HG03521 (cell line): ENCODE data around the gene MAP1LC3B2.

ENCODE experiments used
- ATAC-seq: cut with Tn5 transposase; IDR thresholded peaks from one replicate; pipeline ENCODE4 v1.9.1; 2021; ENCODE audit warnings: mild to moderate bottlenecking, moderate library complexity; ENCODE audit not compliant: unreplicated experiment

MAP1LC3B2 gene

DNA sequence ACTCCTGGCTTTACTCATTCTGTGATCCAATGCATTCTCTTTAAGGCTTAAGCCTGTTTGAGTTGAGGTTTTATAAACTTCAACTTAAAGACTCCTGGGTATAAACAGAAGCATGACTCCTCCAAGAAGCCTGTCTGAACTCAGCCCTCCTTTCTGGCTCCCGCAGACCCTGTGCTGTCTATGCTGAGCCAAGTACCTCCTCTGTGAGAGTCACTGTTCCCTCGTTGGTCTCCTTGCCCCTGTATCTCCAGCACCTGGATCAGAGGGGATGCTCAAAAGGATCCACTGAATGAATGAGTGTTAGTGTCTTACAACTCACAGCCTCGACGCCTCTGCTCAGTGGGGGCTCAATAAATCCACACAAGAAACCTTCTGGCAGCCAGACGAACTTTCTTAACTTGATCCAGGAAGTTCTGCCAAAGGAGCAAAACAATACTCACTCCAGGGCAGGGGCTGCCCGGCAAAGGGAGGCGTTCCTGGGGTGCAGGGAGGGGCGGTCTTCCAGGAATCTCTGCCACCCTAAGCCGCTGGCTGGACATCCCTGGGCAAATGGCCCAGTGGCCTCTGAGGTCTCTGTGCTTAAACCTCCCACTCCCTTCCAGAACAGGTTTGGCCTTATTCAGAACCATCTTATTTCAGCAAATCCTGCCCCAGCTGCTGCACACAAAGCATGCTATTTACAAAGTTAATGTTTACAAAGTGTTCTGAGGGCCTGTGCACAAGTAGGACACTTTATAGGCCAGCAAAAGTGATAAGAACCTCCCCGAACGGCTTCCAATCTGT is 32.9 kb downstream of the MAP1LC3B2 start:
- no peak for ATAC-seq

DNA sequence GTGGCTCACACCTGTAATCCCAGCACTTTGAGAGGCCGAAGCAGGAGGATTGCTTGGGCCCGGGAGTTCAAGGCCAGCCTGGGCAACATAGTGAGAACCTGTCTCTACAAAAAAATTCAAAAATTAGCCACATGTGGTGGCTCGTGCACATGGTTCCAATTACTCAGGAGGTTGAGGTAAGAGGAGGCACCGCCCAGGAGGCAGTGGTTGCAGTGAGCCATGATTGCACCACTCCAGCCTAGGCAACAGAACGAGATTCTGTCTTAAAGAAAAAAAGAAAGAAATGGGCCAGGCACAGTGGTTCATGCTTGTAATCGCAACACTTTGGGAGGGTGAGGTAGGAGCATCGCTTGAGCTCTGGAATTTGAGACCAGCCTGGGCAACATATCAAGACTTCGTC is 33.5 kb downstream of the MAP1LC3B2 start:
- no peak for ATAC-seq

DNA sequence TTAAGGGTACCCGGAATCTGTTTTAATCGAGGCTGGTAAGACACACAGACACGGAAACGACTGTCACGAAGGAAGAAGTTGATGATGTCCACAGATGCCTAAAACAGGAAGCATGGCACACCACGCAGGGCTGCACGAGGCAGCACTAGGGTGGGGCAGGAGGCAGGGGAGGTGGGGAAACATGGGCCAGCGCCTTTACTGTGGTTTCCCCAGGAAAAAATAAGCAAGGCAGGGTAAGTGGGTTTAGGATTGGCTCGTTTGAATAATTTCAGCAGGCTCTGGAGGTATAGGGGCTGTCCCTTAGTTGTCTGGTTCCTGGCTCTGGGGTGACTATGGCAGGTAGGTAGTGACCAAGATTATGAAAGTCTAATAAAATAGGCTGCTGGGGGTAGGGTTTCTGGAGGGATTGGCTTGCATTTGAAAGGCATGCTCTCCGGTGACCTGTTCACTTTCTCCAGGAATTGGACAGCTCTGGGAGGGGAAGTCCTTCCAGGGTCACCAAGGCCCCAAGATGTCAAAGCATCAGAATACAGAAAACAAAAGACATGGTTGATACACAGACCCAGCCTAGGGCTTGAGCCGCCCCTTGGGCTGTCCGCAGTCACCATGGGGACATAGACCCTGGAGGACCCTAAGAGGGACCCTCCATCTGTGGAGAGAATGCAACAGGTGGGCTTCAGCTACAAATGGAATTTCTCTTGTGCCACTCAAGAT is 35.3 kb downstream of the MAP1LC3B2 start:
- ATAC-seq, result no peak

DNA sequence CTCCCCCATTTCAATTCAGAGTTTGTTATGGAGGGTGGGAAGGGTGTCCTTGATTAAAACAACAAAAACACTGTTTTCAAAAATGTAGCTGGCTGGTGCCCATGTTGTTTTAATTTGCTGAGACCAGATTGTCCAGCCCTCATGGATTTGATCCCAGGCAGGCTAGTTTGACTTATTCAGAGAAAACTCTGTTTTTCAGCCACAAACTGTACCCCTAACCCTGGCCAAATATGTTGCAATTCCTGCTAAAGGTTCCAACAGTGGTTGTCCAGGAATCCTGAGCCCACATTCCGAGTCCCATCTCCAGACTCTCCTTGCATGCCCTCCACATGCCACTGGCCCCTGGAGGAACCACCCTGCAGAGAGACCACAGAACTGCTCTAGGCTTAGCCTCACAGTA is 36.0 kb downstream of the MAP1LC3B2 start:
- ATAC-seq, result no peak

DNA sequence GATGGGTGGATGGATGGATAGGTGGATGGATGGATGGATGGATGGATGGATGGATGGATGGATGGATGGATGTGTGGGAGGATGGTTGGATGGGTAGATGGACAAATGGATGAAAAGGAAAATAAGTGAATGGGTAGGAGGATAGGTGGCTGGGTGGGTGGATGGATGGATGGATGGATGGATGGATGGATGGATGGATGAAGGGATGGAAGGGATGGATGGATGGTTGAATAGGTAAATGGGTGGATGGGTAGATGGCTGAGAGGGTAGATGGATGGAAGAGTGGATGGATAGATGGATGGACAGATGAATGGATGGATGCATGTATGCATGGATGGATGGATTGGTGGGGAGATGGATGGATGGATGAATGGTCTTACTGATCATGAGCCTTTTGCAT is 36.5 kb downstream of the MAP1LC3B2 start:
- ATAC-seq, result no peak

DNA sequence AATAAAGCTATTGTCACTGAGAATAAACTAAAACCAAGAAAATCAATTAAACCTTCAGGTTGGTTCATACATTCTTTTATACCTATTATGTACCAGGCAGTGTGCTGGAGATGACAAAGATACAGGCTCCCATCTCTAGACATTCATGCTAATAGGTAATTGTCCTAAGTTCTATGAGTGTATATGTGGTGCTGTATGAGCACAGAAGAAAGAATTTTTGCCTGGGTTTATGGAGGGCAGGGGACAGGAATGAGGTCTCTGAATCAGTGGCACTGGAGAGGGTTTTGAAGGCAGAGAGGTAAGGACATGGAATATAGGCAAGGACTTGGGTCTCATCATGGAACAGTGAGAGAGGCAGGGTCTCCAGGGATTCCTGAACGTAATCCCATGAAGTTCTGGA is 38.7 kb downstream of the MAP1LC3B2 start:
- no peak for ATAC-seq

DNA sequence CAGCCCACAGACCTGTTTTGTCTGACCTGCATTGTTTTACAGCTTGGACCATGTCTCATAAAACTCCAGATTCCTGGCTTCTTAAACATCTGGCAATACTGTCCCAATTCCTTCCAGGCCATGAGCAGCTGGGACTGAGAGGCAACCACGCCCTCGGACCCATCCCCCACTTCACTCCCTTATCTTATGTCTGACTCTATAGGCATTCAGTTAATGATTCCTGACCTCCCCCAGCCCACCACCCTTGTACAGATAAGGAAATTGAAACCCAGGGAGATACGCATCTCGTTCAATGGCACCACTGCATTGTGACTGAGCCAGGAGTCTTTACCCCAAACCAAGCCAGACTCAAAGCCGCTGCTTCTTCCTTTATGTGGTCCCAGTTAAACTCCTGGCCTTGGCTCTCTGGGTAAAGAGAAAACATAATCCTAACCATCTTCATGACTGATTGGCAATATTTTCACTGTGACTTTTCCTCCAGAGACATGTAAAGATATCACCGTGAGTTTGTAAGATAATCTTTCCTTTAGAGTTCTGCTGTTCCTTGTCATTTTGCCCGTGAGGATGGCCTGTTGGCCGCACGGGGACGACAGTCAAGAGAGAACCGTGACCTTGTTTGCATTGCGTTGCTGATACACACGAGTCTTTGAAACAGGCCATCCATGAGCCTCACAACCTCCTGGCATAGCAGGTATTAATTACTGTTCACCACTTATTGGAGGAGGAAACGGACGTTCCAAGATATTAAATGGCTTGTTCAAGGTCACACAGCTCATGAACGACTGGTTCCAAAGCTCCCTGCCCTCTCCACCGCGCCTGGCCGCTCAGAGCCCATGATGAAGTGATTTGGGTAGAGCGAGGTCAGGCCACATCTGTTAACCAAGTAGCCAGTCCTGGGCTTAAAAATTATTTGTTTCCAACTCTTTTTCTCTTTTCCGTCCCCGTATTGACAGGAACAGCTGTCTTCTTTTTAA is 39.4 kb downstream of the MAP1LC3B2 start:
- no peak for ATAC-seq

DNA sequence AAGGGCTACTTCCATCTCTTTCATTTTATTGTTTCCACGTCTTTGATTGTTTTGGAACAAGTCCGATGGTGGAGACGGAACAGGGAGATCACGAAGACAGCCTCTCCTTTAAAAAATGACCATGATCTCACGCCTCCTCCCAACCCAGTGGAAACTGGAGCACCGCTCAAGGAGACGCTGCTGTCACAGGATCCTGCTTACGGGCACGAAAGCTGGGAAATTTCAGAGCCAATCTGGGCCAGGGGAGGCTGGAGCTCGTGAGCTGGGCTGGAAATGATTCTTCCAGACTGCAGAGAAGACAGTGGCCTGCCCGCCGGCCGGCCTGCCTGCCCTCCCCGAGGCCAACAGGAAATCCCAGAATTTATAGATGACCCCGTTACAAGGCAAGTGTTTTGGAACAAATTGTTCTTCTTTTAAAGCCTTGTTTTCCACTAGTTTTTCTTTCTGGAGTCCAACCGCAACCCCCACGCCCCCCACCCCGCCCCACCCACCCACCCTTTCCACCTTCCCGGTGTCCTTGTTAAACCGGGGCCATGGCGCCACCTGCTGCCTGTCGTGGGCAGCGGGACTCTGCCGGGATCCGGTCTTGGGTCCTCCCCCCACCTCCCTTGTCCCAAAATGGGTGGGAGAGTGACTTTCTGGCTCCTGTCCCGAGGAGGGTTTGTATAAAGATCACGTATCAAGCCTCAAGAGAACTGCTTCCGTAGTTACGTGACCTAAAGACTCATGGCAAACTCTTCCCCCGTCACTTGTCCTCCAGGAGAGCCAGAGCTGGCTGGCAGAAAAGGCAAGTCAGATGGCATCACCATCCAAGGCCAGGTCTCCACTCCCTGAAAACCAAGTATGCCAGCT is 40.3 kb downstream of the MAP1LC3B2 start:
- ATAC-seq, result no peak

DNA sequence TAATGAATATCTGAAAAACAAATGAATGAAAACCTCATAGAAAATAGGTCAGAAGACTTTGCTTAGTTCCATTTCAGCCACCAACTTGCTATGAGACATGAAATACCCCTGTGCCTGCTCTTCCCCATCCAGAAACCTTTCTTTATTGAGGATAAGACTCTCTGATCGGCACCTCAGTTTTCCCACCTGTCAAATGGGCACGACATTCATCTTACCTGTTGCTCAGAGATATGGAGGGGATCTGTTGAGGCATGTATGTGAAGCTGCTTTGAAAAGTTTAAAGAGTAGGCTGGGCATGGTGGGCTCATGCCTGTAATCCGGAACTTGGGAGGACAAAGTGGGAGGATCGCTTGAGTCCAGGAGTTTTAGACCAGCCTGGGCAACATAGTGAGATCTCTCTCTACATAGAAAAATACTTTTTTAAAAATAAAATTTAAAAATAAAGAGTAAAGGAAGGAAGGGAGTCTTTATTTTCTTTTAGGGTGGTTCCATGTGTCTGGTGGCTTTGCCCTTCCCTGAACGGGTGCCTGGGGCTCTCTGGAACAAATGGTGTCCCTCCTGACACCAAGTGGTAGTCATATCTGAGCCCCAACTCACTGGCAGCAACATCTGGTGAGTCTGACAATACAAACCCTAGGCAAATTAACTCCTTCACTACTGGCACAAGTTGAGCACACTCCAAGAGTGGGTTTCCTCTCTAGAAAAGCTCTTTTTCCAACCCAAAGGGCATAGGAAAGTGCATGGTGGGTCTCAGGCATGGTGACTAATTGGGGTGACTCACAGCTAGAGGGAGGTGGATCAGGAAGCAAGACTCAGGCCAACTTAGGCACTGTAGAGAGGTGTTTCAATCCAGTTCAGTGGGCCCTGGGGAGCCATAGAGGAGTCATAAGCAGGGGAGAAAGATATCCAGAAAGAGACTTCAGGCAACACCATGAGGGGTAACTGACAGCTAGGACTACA is 42.1 kb downstream of the MAP1LC3B2 start:
- ATAC-seq, result no peak

DNA sequence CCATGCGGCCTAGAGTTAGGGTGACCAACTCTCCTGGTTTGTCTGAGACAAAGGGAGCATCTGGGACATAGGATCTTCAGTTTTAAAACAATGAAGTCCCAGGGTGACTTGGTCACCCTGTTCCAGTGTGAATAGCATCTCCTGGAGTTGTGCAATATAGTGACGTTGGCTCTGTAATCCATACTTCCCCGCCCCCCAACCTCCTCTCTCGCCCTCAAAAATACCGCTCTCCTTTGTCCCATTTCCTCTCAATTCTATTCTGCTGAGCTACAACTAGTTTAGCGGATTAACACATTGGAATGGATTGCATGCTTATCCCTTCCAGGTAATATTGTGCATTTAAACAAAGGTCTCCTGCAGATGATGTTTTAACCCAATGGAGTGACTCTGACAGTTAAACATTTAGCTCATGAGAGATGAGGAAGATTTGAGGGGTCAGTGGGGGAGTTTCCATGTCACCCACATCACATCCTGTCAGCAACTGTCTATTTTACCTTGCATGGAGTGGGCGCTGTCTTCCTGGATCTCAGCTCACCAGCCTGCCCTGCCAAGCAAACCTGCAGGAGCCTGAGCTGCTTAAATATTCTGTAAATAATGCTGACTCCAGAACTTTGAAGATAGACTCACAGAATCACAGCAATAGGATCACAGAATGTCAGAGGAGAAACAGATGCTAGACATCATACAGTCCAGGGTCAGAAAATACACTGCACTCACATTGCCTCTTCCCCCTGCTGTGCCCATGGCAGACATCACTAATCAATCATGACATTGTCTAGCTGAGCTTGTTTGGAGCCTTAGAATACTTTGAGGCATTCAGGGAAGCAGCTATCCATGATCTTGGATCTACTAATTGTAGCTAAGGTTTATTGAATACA is 43.0 kb downstream of the MAP1LC3B2 start:
- ATAC-seq, result no peak

DNA sequence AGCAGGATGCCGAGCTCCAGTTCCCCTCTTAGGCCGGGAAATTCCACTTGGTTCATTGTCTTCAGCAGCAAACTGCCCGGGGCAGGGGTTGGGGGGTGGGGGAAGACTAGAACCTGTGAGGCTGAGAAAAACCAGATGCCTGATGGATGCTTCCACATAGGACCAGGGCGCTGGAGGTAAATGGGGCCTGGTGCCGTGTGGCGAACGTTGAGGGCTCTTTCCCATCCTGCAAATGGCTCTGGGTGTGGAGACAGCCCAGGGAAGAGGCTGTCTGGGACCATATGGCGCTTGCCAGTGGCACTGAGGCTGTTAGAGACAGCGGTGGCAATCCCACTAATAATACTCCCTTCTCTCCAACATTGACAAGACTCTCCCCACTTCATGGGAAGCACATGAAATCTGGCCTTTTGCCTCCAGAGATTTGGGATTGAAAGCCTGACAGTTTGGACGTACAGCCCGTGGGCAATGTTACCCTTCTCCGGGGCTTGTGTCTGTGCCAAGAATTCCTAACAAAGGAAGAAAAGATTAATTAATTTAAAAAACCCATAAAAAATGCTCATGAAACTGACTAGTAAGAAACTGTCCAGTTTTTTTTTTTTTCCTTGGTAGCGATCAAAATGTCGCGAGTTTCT is 44.5 kb downstream of the MAP1LC3B2 start:
- no peak for ATAC-seq

DNA sequence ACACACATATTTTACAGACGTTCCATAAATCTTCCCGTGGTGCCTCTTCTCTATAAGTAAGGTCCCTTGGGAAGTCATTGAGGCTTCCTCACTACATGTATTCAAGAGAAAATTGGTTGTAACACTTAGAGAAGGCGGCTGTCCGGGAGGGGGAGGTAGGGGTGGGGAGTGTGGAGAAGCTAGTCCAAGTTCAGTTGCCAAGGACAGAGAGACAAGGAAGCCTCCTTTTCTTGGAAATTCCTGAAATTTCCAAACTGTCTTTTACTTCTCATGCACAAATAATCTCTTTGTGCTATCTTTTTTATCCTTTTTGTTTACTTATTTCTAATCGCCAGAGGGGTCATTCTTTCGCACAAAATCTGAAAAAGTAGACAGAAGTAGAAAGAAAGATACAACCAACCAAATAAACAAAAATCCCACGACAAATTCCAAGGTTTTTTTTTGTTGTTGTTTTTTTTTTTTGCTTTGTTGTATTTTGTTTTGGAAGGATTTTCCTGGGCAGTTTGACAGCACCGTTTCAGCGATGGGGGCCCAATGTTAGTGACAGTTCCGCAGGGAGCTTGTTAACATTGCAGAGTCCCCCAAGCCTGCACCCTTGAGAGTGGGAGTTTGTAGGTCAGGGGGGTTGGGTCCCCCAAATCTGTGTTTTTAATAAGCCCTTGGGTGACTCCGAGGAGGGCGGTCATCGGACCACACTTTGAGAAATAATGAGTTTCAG is 45.2 kb downstream of the MAP1LC3B2 start:
- ATAC-seq, result no peak

DNA sequence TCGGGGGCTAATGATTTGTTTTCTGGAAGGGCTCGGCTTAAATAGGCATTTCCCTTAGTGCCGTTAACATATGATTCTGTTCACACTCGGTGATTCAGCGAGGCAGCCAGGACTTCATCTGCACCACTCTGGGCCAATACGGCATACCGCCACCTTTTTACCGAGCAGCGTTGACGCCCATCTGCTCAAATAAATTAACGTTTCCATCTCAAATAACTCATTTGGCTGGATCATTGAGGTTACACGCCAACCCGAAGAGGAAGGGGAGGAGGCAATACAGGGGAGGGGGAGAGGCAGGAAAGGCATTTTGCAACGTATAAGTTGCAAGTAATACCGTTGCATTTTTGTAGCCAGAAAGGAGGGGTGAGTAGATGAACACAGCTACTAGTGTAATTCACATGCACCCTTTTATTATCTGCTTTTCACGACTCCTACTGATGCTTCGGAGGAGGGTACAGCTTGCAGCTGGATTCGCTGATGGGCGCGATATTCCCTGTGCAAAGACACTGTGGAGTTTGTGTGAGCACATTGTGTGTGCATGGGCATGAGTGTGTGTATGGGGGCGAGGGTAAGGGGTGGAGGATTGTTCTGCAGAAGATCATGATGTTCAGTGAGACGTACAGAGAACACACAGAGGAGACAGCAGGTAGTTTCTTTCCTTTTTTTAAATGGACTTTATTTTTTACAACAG is 45.9 kb downstream of the MAP1LC3B2 start:
- no peak for ATAC-seq

DNA sequence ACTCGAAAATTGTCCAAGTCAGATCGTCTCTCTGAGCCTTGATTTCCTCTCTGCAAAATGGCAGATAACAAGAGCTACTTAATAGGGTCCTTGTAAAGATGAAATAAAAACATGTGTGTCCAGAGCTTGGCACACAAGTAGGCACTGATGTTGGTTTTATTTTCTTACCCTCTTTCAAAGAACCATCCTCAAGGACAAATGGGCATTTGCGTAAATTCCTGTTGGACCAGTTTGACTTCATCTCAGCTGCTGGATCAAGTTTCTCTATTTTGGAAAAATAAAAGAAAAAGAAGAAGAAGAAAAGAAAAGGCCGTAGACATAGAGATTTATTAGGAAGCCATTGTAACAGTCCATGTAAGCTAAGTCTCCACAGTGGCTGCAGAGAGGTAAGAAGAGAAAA is 47.2 kb downstream of the MAP1LC3B2 start:
- ATAC-seq, result no peak

DNA sequence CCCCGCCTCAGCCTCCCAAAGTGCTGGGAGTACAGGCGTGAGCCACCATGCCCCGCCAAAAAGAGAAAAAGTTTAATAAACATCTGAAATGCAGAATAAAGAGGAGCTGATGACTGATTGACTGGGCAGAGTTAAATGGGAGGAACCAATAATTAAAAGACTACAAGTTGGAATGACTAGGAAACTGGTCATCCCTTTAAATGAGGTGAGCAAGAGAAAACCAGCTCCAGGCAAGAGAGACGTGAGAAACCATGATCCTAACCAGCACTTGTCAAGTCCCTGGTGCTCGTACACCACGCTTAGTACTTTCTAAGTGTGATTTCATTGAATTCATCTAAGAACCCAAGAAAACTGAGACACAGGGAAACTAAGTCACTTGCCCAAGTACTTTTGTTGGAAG is 47.9 kb downstream of the MAP1LC3B2 start:
- ATAC-seq, result no peak

DNA sequence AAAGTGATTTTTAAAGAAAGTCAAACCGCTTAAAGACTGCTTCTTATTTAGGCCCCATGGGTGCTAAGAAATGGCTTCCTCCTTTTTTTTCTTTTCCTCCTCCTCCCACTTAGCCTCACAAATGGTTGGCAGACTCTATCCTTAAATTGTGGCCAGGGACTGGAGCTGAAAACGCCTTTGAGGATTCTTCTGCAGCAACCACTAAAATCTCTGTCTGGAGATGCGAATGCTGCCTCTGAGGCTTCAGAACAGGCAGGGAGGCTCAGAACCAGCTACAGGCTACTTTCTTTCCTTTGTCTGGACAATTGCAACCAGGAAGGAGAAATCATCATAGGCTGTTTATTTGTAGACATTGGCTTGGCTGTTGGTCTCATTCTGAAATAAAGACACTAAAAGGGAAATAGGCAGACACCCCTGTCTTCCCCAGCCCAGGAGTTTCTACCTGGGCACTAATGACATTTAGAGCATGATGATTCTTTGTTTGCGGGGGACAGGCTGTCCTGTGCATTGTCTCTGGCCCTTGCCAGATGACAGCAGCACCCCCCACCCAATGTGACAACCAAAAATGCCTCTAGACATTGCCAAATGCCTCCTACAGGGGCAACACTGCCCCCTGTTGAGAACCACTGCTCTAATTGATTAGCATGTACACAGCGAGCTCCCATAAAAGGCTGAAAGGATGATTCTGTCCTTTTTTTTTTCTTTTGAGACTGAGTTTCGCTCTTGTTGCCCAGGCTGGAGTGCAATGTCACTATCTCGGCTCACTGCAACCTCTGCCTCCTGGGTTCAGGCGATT is 50.3 kb downstream of the MAP1LC3B2 start:
- no peak for ATAC-seq
